Calu3 (cell line): ENCODE data around the gene ACADSB. TPM values are rescaled to one million over a fixed set of nuclear protein-coding genes. Genes with fewer than 3 reads are reported as not detected.

ENCODE experiments used
- BruUV-seq: library from RNA; stranded (reverse); fragments of 400-500 nt; replicated peaks from 2 replicates; lab custom pipeline; 2021; lab: Mats Ljungman, UMichigan
- CTCF ChIA-PET: fragments of 300-600 bp; sonication (Branson Sonifier 250); formaldehyde crosslinking; loops from one replicate; lab custom pipeline; 2022; ENCODE audit warnings: antibody characterized with exemption; lab: Charles Lee
- DNase-seq: peaks from one replicate; pipeline ENCODE4 v3.0.0; 2022
- H3K27ac Mint-ChIP-seq: one replicate; pipeline ENCODE4 v1.8.0; 2022; ENCODE audit warnings: mixed read lengths; ENCODE audit not compliant: unreplicated experiment
- H3K27me3 Mint-ChIP-seq: one replicate; pipeline ENCODE4 v1.8.0; 2022; ENCODE audit warnings: mixed read lengths; ENCODE audit not compliant: unreplicated experiment
- H3K36me3 Mint-ChIP-seq: one replicate; pipeline ENCODE4 v1.8.0; 2022; ENCODE audit warnings: mild to moderate bottlenecking, moderate library complexity, mixed read lengths; ENCODE audit not compliant: insufficient read depth, unreplicated experiment
- H3K4me1 Mint-ChIP-seq: one replicate; pipeline ENCODE4 v1.8.0; 2022; ENCODE audit warnings: mild to moderate bottlenecking, low read depth, mixed read lengths; ENCODE audit not compliant: unreplicated experiment
- H3K4me3 Mint-ChIP-seq: one replicate; pipeline ENCODE4 v1.8.0; 2022; ENCODE audit warnings: mild to moderate bottlenecking, low read depth, moderate library complexity, mixed read lengths; ENCODE audit not compliant: unreplicated experiment
- H3K9me3 Mint-ChIP-seq: one replicate; pipeline ENCODE4 v1.8.0; 2022; ENCODE audit warnings: low read depth, mixed read lengths; ENCODE audit not compliant: unreplicated experiment
- intact Hi-C: fragments of 100-400 bp; cut with micrococcal nuclease; formaldehyde crosslinking; loops from one replicate; pipeline ENCODE4 v1.10.0; 2022; ENCODE audit not compliant: unreplicated experiment
- total RNA-seq: library from RNA; stranded (reverse); gene quantifications from 2 replicates; pipeline ENCODE4 v1.2.3, GENCODE V29; 2022
- TF ChIP-seq, protein P1 (sequence below): fragments of 200-600 bp; IDR thresholded peaks from one replicate; pipeline ENCODE4 v1.8.0; 2022; ENCODE audit warnings: antibody characterized with exemption; ENCODE audit not compliant: unreplicated experiment

Gene ACADSB
- total RNA-seq, 1 experiment from 2014 or later = 11.3 TPM

DNA sequence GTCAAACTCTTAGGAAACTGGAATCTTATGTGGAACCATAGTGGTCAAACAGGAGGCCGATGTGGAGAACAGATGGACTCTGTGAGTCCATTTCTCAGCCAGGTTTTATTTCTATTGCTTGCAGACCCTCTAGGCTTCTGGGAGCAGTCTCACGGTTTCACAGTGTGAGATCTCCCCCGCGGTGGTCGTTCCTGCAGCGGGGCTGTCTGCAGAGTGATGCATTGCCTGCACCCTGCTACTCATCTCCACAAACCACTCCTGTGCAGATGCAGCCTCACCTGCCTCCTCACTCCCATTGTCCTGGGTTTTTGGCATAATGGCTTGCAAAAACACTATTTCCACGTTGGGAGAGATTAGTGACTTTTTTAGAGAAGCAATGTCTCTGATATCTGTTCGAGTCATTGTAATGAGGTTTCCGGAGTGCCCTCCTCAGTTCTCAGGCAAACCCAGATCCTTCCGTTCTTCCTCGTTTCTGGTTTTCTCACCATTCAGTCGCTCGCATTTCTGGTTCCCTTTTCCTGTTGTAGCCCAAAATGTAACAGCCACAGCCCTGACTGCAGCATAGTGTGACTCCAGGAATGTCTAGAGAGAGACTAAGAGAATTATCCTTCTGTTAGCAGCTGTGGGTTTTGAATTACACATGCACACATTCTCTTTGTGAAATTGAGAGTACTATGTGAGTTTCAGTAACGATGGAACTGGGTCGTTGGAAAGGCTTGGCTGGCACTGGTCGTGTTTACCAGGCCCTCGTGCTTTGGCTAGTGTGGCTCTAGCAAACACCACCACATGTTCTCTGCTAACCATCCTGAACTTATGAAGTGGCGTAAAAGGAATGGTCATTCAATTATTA is 30.2 kb downstream of the ACADSB start:
- no peak for DNase-seq
- Mint-ChIP-seq H3K27me3 (no peaks in the 10 kb centered on the region), H3K9me3 (no peaks in the 10 kb centered on the region), H3K4me3 (no peak overlapping the region), H3K27ac (no peak overlapping the region), H3K4me1 (no peaks in the 10 kb centered on the region), H3K36me3 (no peaks in the 10 kb centered on the region)
- CTCF ChIA-PET = no interaction called here
- BruUV-seq = no TSS peak
- TF ChIP-seq, protein P1, sequence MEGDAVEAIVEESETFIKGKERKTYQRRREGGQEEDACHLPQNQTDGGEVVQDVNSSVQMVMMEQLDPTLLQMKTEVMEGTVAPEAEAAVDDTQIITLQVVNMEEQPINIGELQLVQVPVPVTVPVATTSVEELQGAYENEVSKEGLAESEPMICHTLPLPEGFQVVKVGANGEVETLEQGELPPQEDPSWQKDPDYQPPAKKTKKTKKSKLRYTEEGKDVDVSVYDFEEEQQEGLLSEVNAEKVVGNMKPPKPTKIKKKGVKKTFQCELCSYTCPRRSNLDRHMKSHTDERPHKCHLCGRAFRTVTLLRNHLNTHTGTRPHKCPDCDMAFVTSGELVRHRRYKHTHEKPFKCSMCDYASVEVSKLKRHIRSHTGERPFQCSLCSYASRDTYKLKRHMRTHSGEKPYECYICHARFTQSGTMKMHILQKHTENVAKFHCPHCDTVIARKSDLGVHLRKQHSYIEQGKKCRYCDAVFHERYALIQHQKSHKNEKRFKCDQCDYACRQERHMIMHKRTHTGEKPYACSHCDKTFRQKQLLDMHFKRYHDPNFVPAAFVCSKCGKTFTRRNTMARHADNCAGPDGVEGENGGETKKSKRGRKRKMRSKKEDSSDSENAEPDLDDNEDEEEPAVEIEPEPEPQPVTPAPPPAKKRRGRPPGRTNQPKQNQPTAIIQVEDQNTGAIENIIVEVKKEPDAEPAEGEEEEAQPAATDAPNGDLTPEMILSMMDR = no peak
- intact Hi-C loops = no loop called here

DNA sequence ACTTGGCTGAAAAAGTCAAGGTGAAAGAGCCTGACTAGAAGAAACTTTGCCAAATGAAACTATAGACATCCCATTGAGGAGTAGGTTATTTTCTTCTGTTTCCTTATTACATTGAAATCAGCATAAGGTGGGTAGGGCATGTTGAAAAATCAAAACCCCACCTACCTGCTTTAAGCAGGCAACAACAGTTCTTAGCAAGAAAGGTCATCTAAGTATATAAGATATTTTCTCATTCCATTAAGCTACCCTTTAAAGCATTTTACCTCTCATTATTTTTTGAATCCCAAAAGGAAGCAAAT is 30.8 kb downstream of the ACADSB start:
- DNase-seq = no peak
- Mint-ChIP-seq H3K4me3 (no peak overlapping the region), H3K4me1 (no peaks in the 10 kb centered on the region), H3K9me3 (no peaks in the 10 kb centered on the region), H3K36me3 (no peaks in the 10 kb centered on the region), H3K27me3 (no peaks in the 10 kb centered on the region), H3K27ac (no peak overlapping the region)
- intact Hi-C loops = no loop called here
- TF ChIP-seq, protein P1 = no peak
- BruUV-seq = no TSS peak
- CTCF ChIA-PET = no interaction called here

DNA sequence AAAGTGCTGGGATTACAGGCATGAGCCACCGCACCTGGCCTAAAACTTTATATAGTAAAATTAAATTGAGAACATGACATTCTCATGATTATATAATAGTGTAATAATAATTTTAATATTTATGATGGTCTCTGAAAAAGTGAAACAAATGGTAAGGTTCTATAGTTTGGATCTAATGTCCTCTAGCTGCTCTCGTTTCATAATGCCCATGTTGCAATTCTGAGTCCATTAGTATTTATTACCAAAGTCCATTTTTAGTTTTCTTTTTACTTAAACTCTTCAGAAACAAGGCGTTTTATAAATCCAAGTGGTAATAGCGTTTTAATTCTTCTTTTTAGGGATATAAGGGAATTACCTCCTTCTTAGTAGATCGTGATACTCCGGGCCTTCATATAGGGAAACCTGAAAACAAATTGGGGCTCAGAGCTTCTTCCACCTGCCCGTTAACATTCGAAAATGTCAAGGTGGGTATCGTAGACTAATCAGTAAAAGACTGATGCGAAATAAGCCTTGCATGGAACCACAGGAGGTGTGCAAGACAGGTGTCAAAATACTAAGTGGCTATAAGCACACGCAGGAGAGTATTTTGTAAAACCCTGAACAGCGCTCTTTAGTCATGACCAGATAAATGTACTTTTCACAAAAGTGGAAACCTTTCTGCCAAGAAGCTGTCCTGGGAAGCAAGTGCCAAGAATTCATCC is 34.1 kb downstream of the ACADSB start:
- Mint-ChIP-seq H3K4me3 (no peak overlapping the region), H3K27ac (no peak overlapping the region), H3K36me3 (no peaks in the 10 kb centered on the region), H3K9me3 (no peaks in the 10 kb centered on the region), H3K27me3 (no peaks in the 10 kb centered on the region), H3K4me1 (no peaks in the 10 kb centered on the region)
- CTCF ChIA-PET = interaction anchor here (0.7 to 1.4 kb wide), 4 partner anchors 9 to 521 kb away, joined by 3 to 5 read pairs (median 4); no protein-coding TSS in a partner anchor
- BruUV-seq = no TSS peak
- intact Hi-C loops = loop anchor here (1.0 to 5.0 kb wide), 3 partner anchors 89 to 516 kb away; no protein-coding TSS in a partner anchor
- DNase-seq = no peak
- TF ChIP-seq, protein P1 = no peak

DNA sequence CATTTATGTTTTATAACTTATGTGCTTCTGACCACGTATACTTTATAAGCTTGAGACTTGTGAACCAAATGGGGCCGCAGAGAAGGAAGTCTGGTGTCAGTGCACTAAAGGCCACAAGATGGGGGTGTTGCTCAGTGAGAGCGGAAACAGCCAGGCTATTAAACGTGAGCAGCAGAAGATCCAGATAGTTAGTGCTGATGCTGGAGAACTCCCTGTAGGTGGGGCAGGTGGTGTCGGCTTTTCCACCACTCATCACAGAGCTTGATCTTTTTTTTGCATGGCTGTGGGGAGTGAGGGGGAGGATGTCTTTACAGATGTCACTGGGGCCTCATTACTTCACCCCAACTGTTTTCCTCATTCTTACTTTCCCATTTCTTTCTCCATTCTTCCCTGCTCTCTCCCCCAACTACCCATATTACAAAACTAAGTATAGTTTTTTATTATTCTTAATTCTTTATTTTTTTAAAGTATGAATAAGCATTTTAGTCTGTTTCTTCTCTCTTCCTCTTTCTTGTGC is 34.7 kb downstream of the ACADSB start:
- peak; percentile 51 for DNase-seq
- TF ChIP-seq, protein P1 = peak; percentile 58
- H3K36me3 Mint-ChIP-seq = no peaks in the 10 kb centered on the region
- intact Hi-C loops = loop anchor here (1.0 to 5.0 kb wide), 3 partner anchors 89 to 516 kb away; no protein-coding TSS in a partner anchor
- CTCF ChIA-PET = interaction anchor here (1.0 to 1.4 kb wide), 3 partner anchors 10 to 520 kb away, joined by 3 to 5 read pairs (median 3); no protein-coding TSS in a partner anchor
- H3K4me3 Mint-ChIP-seq = no peak overlapping the region
- H3K4me1 Mint-ChIP-seq = no peaks in the 10 kb centered on the region
- H3K27ac Mint-ChIP-seq = no peak overlapping the region
- BruUV-seq = no TSS peak
- H3K27me3 Mint-ChIP-seq = no peaks in the 10 kb centered on the region
- H3K9me3 Mint-ChIP-seq = no peaks in the 10 kb centered on the region
